Endodermal cell (in vitro differentiated cells): Measurements from ENCODE around the gene ITPKC. TPM values are rescaled to one million over a fixed set of nuclear protein-coding genes. Genes with fewer than 3 reads are reported as not detected.

ENCODE experiments used
- DNase-seq: peaks from one replicate; pipeline ENCODE4 v3.0.0-alpha.2; 2017
- H3K27ac ChIP-seq: 2 replicates; pipeline ENCODE4 v1.5.1; 2013; ENCODE audit warnings: mild to moderate bottlenecking, low read depth, low read length, moderate library complexity
- H3K27me3 ChIP-seq: 2 replicates; pipeline ENCODE4 v1.6.1; 2013; ENCODE audit warnings: mild to moderate bottlenecking, low read length, moderate library complexity; ENCODE audit not compliant: insufficient read depth, control insufficient read depth, poor library complexity, severe bottlenecking
- H3K36me3 ChIP-seq: 2 replicates; pipeline ENCODE4 v1.7.0; 2013; ENCODE audit warnings: mild to moderate bottlenecking, low read length, moderate library complexity; ENCODE audit not compliant: control insufficient read depth, insufficient read depth
- H3K4me1 ChIP-seq: one replicate; pipeline ENCODE4 v1.7.0; 2013; ENCODE audit warnings: low read length; ENCODE audit not compliant: control insufficient read depth, insufficient read depth
- H3K4me3 ChIP-seq: 2 replicates; pipeline ENCODE4 v1.5.1; 2013; ENCODE audit warnings: mild to moderate bottlenecking, low read length, moderate library complexity
- H3K9ac ChIP-seq: 2 replicates; pipeline ENCODE4 v1.6.1; 2013; ENCODE audit warnings: mild to moderate bottlenecking, low read length, moderate library complexity; ENCODE audit not compliant: poor library complexity, severe bottlenecking; ENCODE audit errors: extremely low read depth
- H3K9me3 ChIP-seq: 2 replicates; pipeline ENCODE4 v1.6.1; 2013; ENCODE audit warnings: mild to moderate bottlenecking, low read length, moderate library complexity; ENCODE audit not compliant: control insufficient read depth
- H3K27ac Mint-ChIP-seq: 2 replicates; pipeline ENCODE4 v1.8.0; 2020; ENCODE audit warnings: mixed read lengths
- H3K27me3 Mint-ChIP-seq: 2 replicates; pipeline ENCODE4 v1.8.0; 2021; ENCODE audit warnings: mild to moderate bottlenecking, mixed read lengths; ENCODE audit not compliant: insufficient read depth
- H3K36me3 Mint-ChIP-seq: 2 replicates; pipeline ENCODE4 v1.8.0; 2020; ENCODE audit warnings: low read depth, mixed read lengths
- H3K4me1 Mint-ChIP-seq: 2 replicates; pipeline ENCODE4 v1.8.0; 2020; ENCODE audit warnings: mixed read lengths
- H3K4me3 Mint-ChIP-seq: 2 replicates; pipeline ENCODE4 v1.8.0; 2020; ENCODE audit warnings: mild to moderate bottlenecking, moderate library complexity, mixed read lengths
- H3K9me3 Mint-ChIP-seq: 2 replicates; pipeline ENCODE4 v1.8.0; 2020; ENCODE audit warnings: mild to moderate bottlenecking, mixed read lengths
- CTCF ChIP-seq: fragments of 200-600 bp; sonication (generic); conservative IDR thresholded peaks from 2 replicates; pipeline ENCODE4 v1.5.0; 2021; ENCODE audit warnings: antibody characterized with exemption, mild to moderate bottlenecking
- WGBS, 2 experiments: methylation state at CpG; one replicate each; pipeline versions ENCODE4 v1.1.5 to v1.1.7; 2013; ENCODE audit warnings: missing lambda C conversion rate in 2 of 2, mixed read lengths in 1 of 2; ENCODE audit not compliant: insufficient coverage in 1 of 2, insufficient read length in 1 of 2; 5-methylcytosine and 5-hydroxymethylcytosine counted together
- total RNA-seq, 2 donors: library from RNA; stranded (reverse); fragmentation: NEBNext Ultra II Directional in 1 of 2; extraction: Animal tissue kit (Norgen Biotek cat#: 25700) in 1 of 2; gene quantifications; 2 replicates in 1 of 2; 3 replicates in 1 of 2; pipeline ENCODE4 v1.2.1, GENCODE V29; 2021

Gene ITPKC
- total RNA-seq, 2 donors from 2014 or later: 9.9 to 11.1 TPM

DNA sequence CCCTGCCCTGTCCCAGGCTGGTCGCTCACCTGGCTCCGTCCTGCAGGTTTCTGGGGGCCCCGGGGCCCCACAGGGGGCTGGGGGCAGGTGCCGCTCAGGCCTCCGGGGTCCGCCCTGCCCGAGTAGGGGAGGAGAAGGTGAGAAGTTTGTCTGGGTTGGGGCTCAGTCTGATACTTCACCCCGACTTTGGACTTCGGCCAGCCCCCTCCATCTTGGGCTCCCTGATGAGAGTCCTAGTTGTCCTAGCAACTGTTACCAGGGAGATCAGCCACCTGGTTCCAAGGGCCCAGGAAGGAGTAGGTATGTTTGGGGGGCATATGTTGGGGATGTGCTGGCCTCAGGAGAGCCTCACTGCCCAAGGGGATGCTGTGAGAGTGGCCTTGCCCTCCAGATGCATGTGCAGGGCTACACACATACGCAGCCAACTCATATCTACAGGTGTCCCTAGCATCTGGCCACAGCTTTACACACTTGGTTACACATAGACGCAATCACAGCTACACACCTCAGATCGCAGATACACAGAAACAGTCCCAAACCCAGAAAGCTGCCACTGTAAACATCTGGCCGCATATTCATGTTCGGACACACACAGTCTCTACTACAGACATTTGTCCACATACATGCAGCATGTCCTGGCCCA, 29.9 kb upstream of the ITPKC start:
- H3K9me3 Mint-ChIP-seq: no peaks in the 10 kb centered on the region
- no peak overlapping the region for H3K27ac Mint-ChIP-seq
- DNase-seq: no peak
- Histone ChIP-seq H3K4me1 (no peaks in the 10 kb centered on the region), H3K27ac (no peak overlapping the region), H3K27me3 (no peaks in the 10 kb centered on the region), H3K9ac (no peak overlapping the region), H3K9me3 (no peaks in the 10 kb centered on the region), H3K4me3 (no peak overlapping the region), H3K36me3 (peaks cover 36% of the 10 kb centered on the region)
- 77 to 94% methylated on average over 2 to 14 of the region's 14 CpGs for WGBS, 2 experiments
- peaks cover 2% of the 10 kb centered on the region for H3K4me1 Mint-ChIP-seq
- no peaks in the 10 kb centered on the region for H3K27me3 Mint-ChIP-seq
- peaks cover 29% of the 10 kb centered on the region for H3K36me3 Mint-ChIP-seq
- no peak overlapping the region for H3K4me3 Mint-ChIP-seq
- TF ChIP-seq CTCF: no peak

- no peak overlapping the region for H3K27ac ChIP-seq
- H3K27me3 Mint-ChIP-seq: no peaks in the 10 kb centered on the region
- H3K4me1 ChIP-seq: no peaks in the 10 kb centered on the region
- H3K27me3 ChIP-seq: no peaks in the 10 kb centered on the region
- no peak overlapping the region for H3K27ac Mint-ChIP-seq
- peaks cover 26% of the 10 kb centered on the region for H3K36me3 Mint-ChIP-seq
- no peak for DNase-seq
- no peaks in the 10 kb centered on the region for H3K9me3 Mint-ChIP-seq
- no peak for TF ChIP-seq CTCF
- H3K4me1 Mint-ChIP-seq: peaks cover 2% of the 10 kb centered on the region
- no peak overlapping the region for H3K9ac ChIP-seq
- 96 to 97% methylated on average over 11 to 12 of the region's 12 CpGs for WGBS, 2 experiments
- no peaks in the 10 kb centered on the region for H3K9me3 ChIP-seq
- H3K4me3 ChIP-seq: no peak overlapping the region
- peaks cover 31% of the 10 kb centered on the region for H3K36me3 ChIP-seq
- no peak overlapping the region for H3K4me3 Mint-ChIP-seq
Observed at GRCh38 chr19:40687525-40688016, 29.3 kb upstream of the ITPKC start.

DNA sequence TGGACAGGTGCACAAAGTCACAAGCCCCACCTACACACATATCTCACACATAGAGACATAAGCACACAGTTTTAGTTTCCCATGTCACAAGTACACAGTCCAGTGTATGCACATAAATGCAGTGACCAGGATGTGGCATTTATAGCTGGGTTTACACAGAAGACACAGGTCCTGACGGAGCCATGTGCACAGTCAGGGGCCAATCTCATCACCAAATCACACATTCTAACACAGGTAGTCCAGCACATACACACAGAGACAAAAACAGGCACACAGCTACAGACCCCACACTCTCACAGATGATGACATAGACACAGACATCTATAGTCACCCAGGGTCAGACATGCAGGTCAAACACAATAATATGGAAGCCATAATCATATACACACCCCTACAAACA, 28.6 kb upstream of the ITPKC start:
- TF ChIP-seq CTCF: no peak
- no peak overlapping the region for H3K9ac ChIP-seq
- no peaks in the 10 kb centered on the region for H3K9me3 Mint-ChIP-seq
- H3K27me3 Mint-ChIP-seq: no peaks in the 10 kb centered on the region
- H3K36me3 ChIP-seq: peaks cover 23% of the 10 kb centered on the region
- no peak for DNase-seq
- H3K27ac Mint-ChIP-seq: no peak overlapping the region
- WGBS, 2 experiments: 83% methylated on average over 1 of the region's 1 CpG; no CpG with 5 or more reads in 1 of the 2 experiments
- H3K4me1 ChIP-seq: no peaks in the 10 kb centered on the region
- peaks cover 25% of the 10 kb centered on the region for H3K36me3 Mint-ChIP-seq
- no peak overlapping the region for H3K27ac ChIP-seq
- H3K9me3 ChIP-seq: no peaks in the 10 kb centered on the region
- peak overlapping the region; percentile 96 for H3K4me3 ChIP-seq
- peaks cover 2% of the 10 kb centered on the region for H3K4me1 Mint-ChIP-seq
- H3K27me3 ChIP-seq: no peaks in the 10 kb centered on the region
- no peak overlapping the region for H3K4me3 Mint-ChIP-seq
